Ureter (tissue), 1 donor: ENCODE data around the gene KAT2A. TPM values are rescaled to one million over a fixed set of nuclear protein-coding genes. Genes with fewer than 3 reads are reported as not detected.

Experiments used
- DNase-seq: peaks from one replicate; pipeline ENCODE4 v3.0.0-alpha.2; 2020; ENCODE audit warnings: low spot score
- total RNA-seq: library from RNA; stranded (reverse); gene quantifications from one replicate; pipeline ENCODE4 v1.2.4, GENCODE V29; 2023
- donor health status: DM: yes; HTN: yes; CAD: no.

The KAT2A gene
- total RNA-seq, 1 donor from 2014 or later, result 62.8 TPM

DNA sequence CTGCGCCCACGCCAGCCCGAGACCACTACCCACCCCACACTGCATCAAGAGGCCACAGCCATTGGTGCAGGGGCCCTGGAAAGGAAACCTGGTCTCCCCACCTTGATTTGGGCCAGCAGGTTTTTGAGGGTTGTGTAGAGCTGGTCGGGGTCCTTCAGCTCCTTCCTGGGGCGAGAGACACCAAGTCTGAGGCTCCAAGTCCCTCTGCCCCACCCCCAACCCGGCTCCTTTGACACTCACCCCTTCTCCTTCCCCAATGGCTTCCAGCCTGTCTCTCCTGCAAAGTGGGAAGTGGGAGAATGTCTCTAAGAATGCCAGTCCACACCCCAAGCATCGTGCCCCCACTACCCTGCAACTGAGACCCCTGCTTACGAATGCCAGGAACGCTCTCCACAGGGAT lies 7.0 kb downstream of the KAT2A start:
- DNase-seq, result no peak

DNA sequence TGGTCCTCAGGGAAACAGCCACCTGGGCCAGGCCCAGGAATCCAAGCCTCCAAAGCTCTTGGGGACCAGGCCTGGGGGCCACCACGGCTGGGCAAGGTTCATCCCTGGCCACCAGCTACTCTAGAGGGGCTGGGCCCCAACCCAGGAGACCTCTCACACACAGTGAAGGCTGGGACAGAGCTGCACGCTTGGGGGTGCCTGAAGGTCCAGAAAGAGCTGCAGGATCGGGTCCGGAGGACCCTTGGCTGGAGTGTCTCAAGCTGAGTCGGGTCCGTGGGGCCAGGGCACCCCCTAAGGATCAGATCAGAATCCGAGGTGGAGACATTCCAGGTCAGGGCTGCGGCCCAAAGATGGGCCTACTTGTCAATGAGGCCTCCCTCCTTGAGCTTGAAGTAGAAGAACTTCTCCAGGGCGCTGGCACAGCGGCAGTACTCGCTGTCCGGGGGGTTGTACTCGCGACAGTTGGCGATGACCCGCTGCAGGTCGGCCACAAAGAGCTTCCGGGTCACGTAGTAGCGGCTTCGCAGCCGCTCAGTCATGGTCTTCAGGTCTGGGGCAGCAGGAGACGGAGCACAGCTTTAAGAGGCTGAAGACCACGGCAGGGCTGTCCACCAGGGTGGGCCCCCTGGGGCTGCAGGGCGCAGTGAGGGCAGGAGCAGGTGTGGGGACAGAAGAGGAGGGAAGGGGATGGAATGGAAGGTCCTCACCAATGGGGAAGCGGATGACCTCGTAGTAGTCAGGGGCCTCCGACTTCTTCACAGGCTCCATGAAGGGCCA lies 7.7 kb downstream of the KAT2A start:
- DNase-seq, result no peak

DNA sequence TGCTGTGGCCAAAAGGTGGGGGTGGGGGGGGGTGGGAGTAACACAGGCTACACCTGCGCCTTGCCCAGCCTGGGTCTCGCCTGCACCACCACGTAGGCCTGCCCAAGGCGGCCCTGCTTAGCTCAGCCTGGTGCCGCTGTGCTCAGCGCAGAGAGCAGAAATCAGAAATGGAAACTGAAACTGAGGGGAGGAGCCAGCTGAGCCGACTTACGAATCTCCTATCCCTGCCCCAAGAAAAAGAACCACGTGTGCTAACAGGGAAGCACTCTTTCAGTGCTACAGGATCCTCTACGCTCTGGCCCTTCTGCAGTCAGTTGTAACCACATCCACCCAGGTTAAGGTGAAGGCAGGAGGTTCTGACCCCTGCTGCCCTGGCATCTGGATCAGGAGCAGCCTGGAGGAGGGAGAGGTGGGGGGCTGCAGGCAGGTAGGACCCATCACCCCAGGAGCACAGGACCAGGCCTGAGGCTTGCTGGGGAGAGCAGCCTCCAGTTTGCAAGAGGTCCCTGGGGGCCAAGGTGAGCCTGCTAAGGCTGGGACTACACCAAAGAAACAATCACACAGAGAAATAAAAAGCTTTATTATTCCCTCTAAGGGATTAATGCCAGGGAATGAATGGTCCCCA lies 8.5 kb downstream of the KAT2A start, which contains the start of gene DHX58:
DHX58 (minus strand) TSS at position 163 of the 625 bp plus-strand sequence. CDS start 822 bp downstream, outside the sequence.
- DNase-seq, result peak; percentile 84

DNA sequence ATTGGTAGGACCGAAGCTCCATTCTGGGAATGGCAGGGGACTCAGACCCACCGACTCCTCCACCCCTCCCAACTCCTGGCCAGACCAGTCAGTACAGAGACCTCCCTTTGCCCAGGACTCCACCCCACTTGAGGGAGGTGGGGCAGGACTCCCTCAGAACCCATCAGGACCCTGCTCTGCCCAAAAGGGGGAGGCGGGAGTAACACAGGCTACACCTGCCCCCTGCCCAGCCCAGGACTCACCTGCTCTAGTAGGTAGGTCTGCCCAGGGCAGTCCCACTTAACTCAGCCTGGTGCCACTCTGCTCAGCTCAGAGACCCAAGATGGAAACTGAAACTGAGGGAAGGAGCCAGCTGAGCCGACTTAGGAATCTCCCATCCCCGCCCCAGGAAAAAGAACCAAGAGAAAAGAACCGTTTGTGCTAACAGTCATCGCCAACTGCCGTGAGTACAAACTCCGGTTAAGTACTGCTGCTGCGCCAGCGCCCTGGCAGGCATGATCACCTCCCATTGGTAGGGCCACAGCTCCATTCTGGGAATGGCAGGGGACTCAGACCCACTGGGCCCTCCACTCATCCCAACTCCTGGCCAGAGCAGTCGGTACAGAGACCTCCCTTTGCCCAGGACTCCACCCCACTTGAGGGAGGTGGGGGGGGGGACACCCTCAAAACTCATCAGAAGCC lies 9.2 kb downstream of the KAT2A start:
- DNase-seq, result no peak

DNA sequence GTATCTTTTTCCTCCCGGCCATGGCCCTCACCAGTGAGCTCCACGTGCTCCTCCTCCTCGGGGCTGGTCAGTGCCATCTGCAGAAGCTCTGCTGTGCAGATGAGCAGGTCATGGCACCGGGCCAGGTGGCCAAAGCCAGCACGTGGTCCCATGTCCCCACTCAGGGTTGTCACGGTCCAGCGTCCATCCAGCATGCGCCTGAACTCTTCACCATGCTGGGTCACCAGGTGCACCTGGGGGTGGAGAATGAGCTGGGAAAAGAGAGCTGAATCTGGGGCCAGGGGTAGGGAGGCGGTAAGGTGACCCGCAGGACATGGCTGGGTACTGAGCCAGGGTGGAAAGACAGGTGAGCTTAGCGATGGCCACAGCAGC lies 9.9 kb downstream of the KAT2A start:
- DNase-seq, result no peak

DNA sequence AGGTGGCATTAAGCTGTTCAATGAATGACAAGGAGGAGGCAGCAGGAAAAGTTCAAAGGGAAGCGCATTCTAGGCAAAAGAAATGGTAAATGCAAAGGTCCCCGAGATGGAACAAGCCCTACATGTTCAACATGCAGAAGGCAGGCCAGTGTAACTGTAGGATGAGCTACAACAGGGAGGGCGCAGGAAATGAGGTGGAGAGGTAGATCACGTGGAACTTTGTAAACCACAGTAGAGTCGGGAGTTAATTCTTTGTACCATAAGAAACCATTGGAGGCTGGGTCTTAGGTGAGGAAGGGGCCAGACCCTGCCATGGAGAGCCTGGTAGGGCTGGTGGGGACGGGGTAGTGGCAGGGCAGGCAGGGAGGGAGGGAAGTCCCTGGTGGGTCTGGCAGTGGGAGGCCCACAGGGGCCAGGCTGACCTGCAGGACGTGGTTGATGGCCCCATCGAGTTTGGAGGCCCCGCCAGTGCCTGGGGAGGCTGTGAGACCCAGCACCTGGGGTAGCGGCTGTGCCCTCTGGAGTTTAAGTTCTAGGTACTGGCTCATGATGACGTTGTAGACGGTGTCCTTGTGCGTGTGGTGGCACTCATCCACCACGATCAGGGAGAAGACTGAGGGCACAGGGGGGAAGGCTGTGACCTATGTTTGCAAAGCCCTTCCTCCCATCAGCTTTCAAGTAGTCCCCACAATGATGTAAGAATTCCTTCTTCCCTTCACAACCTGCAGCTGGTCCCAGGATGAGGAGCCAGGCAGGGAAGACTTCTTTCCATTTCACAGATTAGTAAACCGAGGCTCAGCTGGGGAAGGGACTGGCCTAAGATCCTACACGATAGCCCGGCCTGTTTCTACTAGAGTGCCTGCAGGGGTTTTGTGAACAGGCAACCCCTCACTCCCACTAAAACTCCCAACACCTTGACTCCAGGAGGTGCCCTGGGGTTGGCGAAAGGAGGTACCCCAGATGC lies 10.6 kb downstream of the KAT2A start:
- no peak for DNase-seq

DNA sequence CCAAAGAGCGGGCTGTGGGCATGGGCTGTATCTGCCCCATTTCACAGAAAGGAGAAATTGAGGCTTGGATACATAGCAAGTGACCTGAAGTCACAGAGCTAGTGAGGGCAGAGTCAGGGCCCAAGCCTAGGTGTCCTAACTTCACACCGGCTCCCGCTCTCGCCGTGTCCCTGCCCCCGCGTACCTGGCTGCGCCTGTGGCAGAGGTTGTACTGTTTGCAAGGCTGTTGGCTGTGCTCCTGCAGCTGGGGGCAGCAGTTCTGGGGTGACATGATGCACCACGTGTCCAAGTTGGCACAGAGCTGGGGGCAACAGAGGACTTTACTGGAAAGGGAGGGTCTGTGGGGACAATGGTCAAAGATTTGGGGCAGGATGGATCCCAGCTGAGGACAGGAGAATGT lies 12.1 kb downstream of the KAT2A start:
- no peak for DNase-seq

DNA sequence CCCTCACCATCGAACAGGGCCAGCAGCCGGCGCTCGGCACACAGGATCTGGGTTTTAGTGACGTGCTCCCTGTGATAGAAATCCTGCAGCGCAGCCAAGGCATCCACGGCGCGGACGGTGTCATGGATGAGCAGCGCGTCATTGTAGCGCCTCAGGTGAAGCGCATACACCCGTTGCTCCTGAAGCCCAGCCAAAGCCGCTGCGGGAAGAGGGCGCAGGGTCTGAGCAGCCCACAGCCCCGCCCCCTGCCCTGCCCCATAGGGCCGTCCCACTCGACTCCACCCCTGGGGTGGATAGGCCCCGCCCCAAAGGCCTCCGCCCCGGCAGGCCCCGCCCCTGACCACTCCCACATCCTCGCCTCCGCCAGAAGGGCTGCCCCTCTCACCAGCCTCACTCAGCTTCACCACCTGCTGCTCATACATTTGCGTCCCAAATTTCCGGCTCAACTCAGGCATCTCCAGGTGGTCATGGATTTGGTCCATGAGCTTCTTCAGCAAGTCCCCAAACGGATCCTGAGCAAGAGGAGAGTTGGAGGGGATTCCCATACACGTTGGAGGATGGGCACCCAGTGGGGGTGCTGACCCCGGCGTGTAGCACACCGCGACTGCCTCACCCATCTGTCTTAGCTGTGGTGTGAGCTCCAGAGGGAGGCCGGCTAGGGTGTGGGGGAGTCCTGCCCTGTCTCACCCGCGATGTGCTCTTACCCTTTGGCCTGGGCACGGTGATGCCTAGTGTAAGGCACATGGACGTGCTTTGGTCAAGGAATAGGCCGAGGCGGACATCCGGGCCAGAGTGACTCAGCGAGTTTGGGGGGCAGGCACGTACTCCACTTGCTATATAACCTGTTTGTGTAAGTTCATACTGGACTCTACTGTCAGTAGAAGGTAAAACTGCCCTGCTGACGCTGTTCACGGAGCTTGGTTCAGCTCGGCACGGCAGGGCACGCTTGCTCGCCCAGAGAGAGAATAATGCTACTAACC lies 13.3 kb downstream of the KAT2A start:
- DNase-seq, result peak; percentile 74

DNA sequence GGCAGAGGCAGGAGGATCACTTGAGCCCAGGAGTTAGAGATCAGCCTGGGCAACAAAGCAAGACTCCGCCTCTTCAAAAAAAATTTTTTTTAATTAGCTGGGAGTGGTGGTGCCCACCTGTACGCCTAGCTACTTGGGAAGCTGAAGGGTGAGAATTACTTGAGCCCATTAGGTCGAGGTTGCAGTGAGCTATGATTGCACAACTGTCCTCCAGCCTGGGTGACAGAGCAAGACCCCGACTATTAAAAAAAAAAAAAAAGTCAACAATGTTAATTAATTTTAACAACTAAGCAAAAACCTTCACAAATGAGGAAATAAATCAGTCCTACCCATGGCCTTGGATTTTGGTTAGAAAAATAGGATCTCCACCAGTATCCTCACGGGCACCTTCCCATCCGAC lies 14.0 kb downstream of the KAT2A start:
- DNase-seq, result no peak

DNA sequence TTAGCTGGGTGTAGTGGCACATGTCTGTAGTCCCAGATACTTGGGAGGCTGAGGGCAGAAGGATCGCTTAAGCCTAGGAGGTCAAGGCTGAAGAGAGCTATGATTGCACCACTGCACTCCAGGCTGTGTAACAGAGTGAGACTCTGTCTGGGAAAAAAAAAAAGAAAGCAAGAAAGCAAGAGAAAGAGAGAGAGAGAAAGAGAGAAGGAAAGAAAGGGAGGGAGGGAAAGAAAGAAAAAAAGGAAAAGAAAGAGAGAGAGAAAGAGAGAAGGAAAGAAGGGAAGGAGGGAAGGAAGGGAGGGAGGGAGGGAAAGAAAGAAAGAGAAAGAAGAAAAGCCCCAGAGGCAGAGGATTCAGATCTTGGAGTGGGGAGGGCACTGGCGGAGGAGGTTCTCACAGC lies 15.2 kb downstream of the KAT2A start:
- no peak for DNase-seq

DNA sequence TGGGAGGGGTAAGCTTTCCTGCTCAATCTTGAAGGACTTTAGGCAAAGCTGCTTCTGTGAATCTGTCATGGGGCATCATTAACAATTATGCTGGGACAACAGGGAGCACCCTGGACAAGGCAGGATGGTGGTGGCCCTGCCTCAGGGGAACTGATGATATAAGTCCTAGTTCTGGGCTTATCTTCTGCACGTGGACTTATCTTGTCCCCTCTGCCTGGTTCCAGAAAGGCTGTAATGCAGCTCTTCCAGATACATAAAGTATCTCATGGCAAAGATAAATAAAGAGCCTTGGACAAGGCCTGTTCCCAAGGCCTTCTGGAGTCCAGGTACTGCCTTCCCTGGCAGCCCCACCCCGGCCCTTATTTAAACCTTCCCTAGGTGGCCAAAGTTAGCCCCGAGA lies 16.9 kb downstream of the KAT2A start:
- no peak for DNase-seq

DNA sequence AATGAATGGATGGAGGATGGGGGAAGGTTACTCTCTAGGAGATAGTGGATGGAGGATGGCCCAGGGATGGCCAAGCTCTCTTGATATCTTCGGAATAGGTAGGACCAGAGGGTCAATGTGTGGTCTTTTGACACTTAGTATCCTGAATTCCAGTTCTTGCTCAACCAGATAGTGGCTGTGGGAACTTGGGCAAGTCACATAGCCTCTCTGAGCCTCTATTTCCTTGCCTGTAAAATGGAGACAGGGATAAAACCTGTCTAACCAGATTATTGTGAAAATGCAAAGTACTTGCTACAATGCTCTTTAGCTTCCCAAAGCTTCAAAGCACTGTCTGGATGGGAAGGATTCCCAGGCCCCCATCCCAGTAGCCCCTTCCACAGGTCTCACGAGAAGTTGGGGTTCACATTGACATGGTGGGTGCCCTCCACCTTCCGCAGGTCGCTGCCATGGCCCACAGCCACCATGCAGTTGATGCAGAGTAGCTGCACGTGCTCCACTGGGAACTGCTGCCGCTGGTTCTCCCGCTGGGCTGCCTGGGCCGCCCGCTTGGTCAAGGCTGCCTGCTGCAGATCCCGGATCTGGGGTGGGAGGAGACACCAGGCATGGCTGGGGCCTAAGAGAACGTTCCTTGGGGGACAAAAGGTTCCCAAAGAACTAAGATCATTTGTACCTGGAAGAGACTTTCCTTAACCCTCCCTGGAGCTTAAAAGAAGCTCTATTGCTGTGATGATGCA lies 17.8 kb downstream of the KAT2A start:
- DNase-seq, result no peak

DNA sequence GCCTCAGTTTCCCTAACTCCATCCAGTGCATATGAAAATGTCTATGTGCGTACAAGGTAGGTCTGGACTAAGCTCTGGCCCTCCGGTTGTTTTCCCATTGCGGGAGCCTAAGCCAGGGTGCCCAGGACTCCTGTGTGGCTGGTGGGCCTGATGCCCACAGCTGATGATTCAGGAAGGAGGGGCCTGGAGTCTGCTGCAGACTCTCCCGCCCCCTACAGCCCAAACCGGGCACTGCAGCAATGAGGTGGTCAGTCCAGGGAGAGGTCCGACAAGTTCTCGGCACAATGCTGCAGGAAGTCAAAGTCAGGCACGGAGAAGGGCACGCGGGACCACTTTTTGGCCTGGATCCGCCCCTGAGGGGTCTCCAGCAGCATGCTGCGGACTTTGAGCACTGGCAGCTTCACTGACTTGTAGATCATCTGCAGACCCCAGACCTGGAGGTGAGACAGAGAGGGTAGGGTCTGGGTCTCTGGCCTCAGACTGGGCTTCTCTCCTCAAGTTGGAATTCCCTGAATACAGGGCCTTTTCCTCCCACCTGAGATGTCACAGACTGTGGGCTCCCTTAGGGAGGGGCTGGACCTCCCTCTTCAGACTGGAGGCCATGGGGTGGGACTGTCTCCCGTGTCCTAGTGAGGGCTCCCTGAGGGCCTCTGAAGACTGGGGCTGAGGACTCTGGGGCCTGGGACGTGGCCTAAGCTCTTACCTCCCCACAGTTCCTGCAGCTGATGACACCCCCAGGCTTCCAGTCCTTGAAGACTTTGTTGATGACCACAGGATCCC lies 19.5 kb downstream of the KAT2A start:
- peak; percentile 65 for DNase-seq

DNA sequence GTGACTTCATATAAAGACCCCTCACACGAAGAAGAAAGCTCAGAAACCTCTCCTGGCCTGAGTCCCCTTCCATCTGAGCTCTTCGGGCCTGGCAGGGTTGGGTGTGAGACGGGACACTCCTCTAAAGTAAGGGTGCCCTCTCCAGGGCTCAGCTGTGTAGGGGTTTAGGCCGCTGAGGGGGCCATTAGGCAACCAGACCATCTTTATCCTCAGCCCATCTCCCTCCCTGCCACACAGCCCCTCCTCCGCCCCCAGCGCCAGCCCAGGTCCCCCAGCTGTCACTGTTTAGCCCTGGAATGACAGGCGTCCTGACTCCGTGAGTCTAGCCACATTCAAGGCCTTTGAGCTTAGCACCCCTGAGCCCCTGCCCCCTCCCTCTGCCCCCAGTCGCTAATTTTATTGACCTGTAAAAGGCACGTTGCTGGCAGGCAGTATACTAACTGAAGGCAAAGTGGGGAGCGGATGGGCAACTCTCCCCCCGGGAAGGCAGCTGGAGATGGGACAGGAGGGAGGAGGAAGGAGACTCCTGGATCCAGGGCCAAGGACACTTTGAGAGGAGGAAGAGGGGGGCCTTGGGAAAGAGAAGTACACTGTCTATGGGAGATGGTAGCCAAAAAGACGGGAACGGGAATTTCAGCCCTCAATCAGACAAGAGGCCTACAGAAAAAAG lies 22.3 kb downstream of the KAT2A start:
- DNase-seq, result no peak

DNA sequence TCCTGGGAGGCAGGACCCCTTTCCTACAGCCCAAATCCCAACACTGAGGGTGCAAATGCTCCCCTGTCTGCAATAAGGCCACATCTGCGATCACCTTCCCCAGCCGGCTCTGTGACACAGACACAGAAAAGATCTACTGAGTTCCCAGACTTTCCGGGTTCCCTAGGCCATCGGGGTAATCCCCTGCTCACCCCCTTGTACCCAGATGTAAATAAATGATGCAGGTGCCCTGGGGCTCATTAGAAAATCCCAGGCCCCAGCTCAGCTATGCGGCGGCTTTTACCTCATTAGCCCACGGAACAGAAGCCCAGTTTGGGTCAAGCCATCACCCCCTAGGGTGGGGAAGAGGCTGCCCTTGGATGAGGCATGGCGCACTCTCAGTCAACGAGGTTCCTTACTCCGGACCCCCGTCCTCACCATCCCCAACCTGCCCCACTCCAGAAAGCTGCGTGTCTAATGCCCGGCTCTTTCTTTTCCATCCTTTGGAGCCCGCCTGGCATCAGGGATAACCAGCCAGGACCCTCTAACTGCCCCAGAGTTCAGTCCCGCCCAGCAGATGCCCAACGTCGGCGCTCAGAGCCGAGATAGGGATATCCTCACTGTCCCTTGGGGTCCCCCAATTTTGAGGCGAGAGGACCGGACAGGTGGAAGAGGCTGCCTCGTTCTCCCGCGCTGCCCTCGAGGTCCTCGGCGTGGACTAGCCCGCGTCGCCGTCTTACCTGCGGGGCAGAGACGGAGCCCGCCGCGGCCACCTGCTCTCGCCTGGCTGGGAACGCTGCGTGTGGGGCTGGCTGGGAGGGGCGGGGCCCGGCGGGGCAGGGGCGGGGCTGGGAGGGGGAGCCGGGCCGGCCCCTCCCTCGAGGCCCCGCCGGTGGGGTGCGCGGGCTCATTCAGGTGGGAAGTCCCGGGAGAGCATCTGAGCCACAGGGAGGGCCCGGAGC lies 23.2 kb downstream of the KAT2A start, which contains the start of gene ZNF385C:
ZNF385C (minus strand) TSS at position 783 of the 941 bp plus-strand sequence. CDS start 35,417 bp downstream, outside the sequence.
- DNase-seq, result no peak

DNA sequence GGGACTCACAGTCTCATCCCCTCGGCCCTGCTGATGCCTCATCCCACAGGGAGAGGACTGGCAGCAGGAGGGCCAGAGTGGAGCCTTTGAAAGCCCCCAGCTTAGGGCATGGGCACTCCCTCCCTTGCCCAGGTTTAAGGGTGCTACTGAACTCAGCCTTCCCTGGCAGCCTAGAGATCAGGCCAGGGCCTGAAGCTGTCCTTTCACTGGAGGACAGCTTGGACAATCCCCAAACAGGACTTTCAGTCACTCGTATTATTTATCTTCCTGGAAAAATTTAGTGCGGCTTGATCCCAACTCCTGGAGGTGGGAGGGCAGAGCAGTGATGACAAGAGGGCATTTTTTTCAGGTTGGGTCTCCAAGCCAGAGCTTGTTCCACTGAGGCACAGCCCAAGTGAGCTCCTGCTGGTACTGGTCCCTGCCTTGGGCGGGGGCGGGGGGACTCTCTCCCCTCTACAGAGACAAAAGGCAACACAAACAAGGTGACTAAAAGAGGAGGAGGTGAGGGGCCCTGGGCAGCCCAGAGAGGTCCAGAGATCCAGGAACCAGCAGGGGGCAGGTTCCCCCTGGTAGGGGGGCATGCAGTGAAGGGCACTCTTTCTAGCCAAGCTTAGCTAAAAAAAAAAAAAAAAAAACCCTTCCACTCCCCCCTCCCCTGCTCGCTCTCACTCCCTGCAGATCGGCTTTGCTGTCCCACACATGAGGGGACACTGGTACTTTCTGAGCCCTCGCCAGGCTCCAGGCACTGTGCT lies 24.6 kb downstream of the KAT2A start:
- DNase-seq, result no peak
